Thyroid gland (tissue), 4 donors: Measurements from ENCODE around the gene DVL3. TPM values are rescaled to one million over a fixed set of nuclear protein-coding genes. Genes with fewer than 3 reads are reported as not detected.
"Not testable (repeated sequence)": the region's sequence is repeated elsewhere in the genome, so short reads cannot be mapped to it uniquely, and the experiment has no call there.

Experiments used
- DNase-seq, 2 donors: peaks; one replicate each; pipeline ENCODE4 v3.0.0-alpha.2; 2019
- H3K27ac ChIP-seq, 3 donors: fragments of 200-600 bp; sonication (generic); 1 replicate in 2 of 3; 2 replicates in 1 of 3; pipeline ENCODE4 v1.5.1; 2016 to 2019; ENCODE audit warnings: mild to moderate bottlenecking in 1 of 3, moderate library complexity in 1 of 3
- H3K27me3 ChIP-seq: fragments of 200-600 bp; sonication (generic); one replicate; pipeline ENCODE4 v1.5.1; 2019
- H3K36me3 ChIP-seq, 2 donors: fragments of 200-600 bp; sonication (generic); one replicate each; pipeline ENCODE4 v1.5.1; 2016 to 2019
- H3K4me1 ChIP-seq, 2 donors: fragments of 200-600 bp; sonication (generic); one replicate each; pipeline ENCODE4 v1.5.1; 2017 to 2019
- H3K4me3 ChIP-seq, 3 donors: fragments of 200-600 bp; sonication (generic); replicated peaks in 1 of 3; 1 replicate in 2 of 3; 2 replicates in 1 of 3; pipeline ENCODE4 v1.5.1; 2016; ENCODE audit warnings: mild to moderate bottlenecking in 1 of 3
- H3K9me3 ChIP-seq: fragments of 200-600 bp; sonication (generic); one replicate; pipeline ENCODE4 v1.5.1; 2017
- CTCF ChIP-seq, 6 experiments: fragments of 200-600 bp in 3 of 6; fragments of 450-650 bp in 3 of 6; sonication (generic) in 3 of 6; IDR thresholded peaks; one replicate each; pipeline ENCODE4 v1.5.1; 2016 to 2019; ENCODE audit warnings: antibody characterized with exemption in 6 of 6, mild to moderate bottlenecking in 2 of 6, inconsistent platforms in 1 of 6, moderate library complexity in 1 of 6
- POLR2A ChIP-seq, 2 donors: fragments of 450-650 bp; IDR thresholded peaks; one replicate each; pipeline ENCODE4 v1.6.1; 2017; ENCODE audit warnings: antibody characterized with exemption in 2 of 2, mild to moderate bottlenecking in 2 of 2, moderate library complexity in 1 of 2
- WGBS, 2 donors: methylation state at CpG; one replicate each; pipeline ENCODE4 v1.1.5; 2017; 5-methylcytosine and 5-hydroxymethylcytosine counted together
- intact Hi-C: fragments of 100-400 bp; cut with DNase I; formaldehyde crosslinking; loops from one replicate; pipeline ENCODE4 v1.15.1; 2023
- total RNA-seq, 4 donors: library from RNA; depleted of rRNA; stranded (reverse); fragments of >200 nt; gene quantifications; one replicate each; pipeline ENCODE4 v1.2.3, GENCODE V29; 2016

The DVL3 gene
- total RNA-seq, 4 donors from 2014 or later = 48.2 to 137 (median 65.3) TPM

- WGBS, 2 donors = 75 to 91% methylated on average over 5 of the region's 5 CpGs
- H3K4me1 ChIP-seq = no peaks in the 10 kb centered on the region
- H3K27me3 ChIP-seq = no peaks in the 10 kb centered on the region
- H3K4me3 ChIP-seq = no peak overlapping the region
- no peak overlapping the region for H3K27ac ChIP-seq
- H3K36me3 ChIP-seq = peaks cover 56 to 61% of the 10 kb centered on the region in 2 donors
- DNase-seq = no peak
- intact Hi-C loops = loop anchor here (5.0 to 10.0 kb wide), 3 partner anchors 38 to 250 kb away; no protein-coding TSS in a partner anchor
- no peaks in the 10 kb centered on the region for H3K9me3 ChIP-seq
- TF ChIP-seq CTCF (IDR thresholded peaks at IDR 0.05) = no peak
- no peak for TF ChIP-seq POLR2A (IDR thresholded peaks at IDR 0.05)
Measured at GRCh38 chr3:184144505-184144904, 10.7 kb upstream of the DVL3 start.

GRCh38 chr3:184145111-184145524, 10.1 kb upstream of the DVL3 start:
- H3K4me3 ChIP-seq = no peak overlapping the region
- H3K27ac ChIP-seq = no peak overlapping the region
- H3K9me3 ChIP-seq = no peaks in the 10 kb centered on the region
- no peaks in the 10 kb centered on the region for H3K4me1 ChIP-seq
- H3K27me3 ChIP-seq = no peaks in the 10 kb centered on the region
- 48 to 54% methylated on average over 4 of the region's 4 CpGs for WGBS, 2 donors
- intact Hi-C loops = loop anchor here (10.0 kb wide), 1 partner anchor 250 kb away; no protein-coding TSS in a partner anchor
- H3K36me3 ChIP-seq = peaks cover 53 to 58% of the 10 kb centered on the region in 2 donors
- peak; percentile 51 to 55 for DNase-seq
- TF ChIP-seq POLR2A (IDR thresholded peaks at IDR 0.05) = no peak
- TF ChIP-seq CTCF (IDR thresholded peaks at IDR 0.05) = peak in 3 of 6 experiments; percentile 45 to 50 (median 47)

- 92 to 93% methylated on average over 8 of the region's 8 CpGs for WGBS, 2 donors
Measured at GRCh38 chr3:184145751-184146270, 9.4 kb upstream of the DVL3 start.

GRCh38 chr3:184148076-184148475, 7.1 kb upstream of the DVL3 start:
- H3K4me3 ChIP-seq = no peak overlapping the region
- intact Hi-C loops = loop anchor here (10.0 kb wide), 1 partner anchor 253 kb away; no protein-coding TSS in a partner anchor
- TF ChIP-seq POLR2A (IDR thresholded peaks at IDR 0.05) (no peak), CTCF (IDR thresholded peaks at IDR 0.05) (no peak)
- no peaks in the 10 kb centered on the region for H3K4me1 ChIP-seq
- H3K27ac ChIP-seq = no peak overlapping the region
- no peaks in the 10 kb centered on the region for H3K9me3 ChIP-seq
- WGBS, 2 donors = 84 to 90% methylated on average over 3 of the region's 3 CpGs
- H3K27me3 ChIP-seq = no peaks in the 10 kb centered on the region
- H3K36me3 ChIP-seq = peaks cover 25 to 31% of the 10 kb centered on the region in 2 donors
- no peak for DNase-seq

More at GRCh38 chr3:184145751-184146270, 9.4 kb upstream of the DVL3 start:
- intact Hi-C loops = loop anchor here (10.0 kb wide), 1 partner anchor 251 kb away; no protein-coding TSS in a partner anchor
- peaks cover 46 to 52% of the 10 kb centered on the region in 2 donors for H3K36me3 ChIP-seq
- no peak overlapping the region for H3K4me3 ChIP-seq
- no peak overlapping the region for H3K27ac ChIP-seq
- no peak for DNase-seq
- H3K27me3 ChIP-seq = no peaks in the 10 kb centered on the region
- no peaks in the 10 kb centered on the region for H3K9me3 ChIP-seq
- no peaks in the 10 kb centered on the region for H3K4me1 ChIP-seq
- TF ChIP-seq CTCF (IDR thresholded peaks at IDR 0.05) (no peak), POLR2A (IDR thresholded peaks at IDR 0.05) (no peak)

- WGBS, 2 donors = 89 to 95% methylated on average over 6 of the region's 6 CpGs
- intact Hi-C loops = loop anchor here (10.0 kb wide), 1 partner anchor 254 kb away; no protein-coding TSS in a partner anchor
- no peak for DNase-seq
Measured at GRCh38 chr3:184149123-184149522, 6.1 kb upstream of the DVL3 start.

GRCh38 chr3:184149770-184150169, 5.4 kb upstream of the DVL3 start:
- peaks cover 8 to 14% of the 10 kb centered on the region in 2 donors for H3K36me3 ChIP-seq
- H3K27me3 ChIP-seq, H3K27ac ChIP-seq, DNase-seq, H3K9me3 ChIP-seq, H3K4me3 ChIP-seq, H3K4me1 ChIP-seq: not testable (repeated sequence)
- intact Hi-C loops = loop anchor here (10.0 kb wide), 2 partner anchors 135 to 255 kb away; partner anchors contain the start of gene ABCC5
- WGBS, 2 donors = 74 to 75% methylated on average over 6 of the region's 6 CpGs

More at GRCh38 chr3:184149123-184149522, 6.1 kb upstream of the DVL3 start:
- Histone ChIP-seq H3K27ac (no peak overlapping the region), H3K4me1 (no peaks in the 10 kb centered on the region), H3K36me3 (peaks cover 15 to 20% of the 10 kb centered on the region in 2 donors), H3K27me3 (no peaks in the 10 kb centered on the region), H3K9me3 (no peaks in the 10 kb centered on the region), H3K4me3 (no peak overlapping the region)
- TF ChIP-seq CTCF (IDR thresholded peaks at IDR 0.05) = no peak
- TF ChIP-seq POLR2A (IDR thresholded peaks at IDR 0.05) = no peak
